WERI-Rb-1 (cell line): Measurements from ENCODE around the gene TBX2.
A peak's percentile ranks its signal among the peaks of the same experiment; 100 is the strongest.

Experiments
- DNase-seq: peaks from one replicate; pipeline ENCODE4 v3.0.0-alpha.2; 2020
- H3K27ac ChIP-seq: fragments of 250-450 bp; sonication (Bioruptor Pico); 2 replicates; pipeline ENCODE4 v1.5.1; 2020; ENCODE audit warnings: mild to moderate bottlenecking, moderate library complexity
- H3K27me3 ChIP-seq: fragments of 250-450 bp; sonication (Bioruptor Pico); 2 replicates; pipeline ENCODE4 v1.5.1; 2021; ENCODE audit warnings: mild to moderate bottlenecking, low read depth, moderate library complexity; ENCODE audit not compliant: insufficient read depth, severe bottlenecking
- H3K36me3 ChIP-seq: fragments of 250-450 bp; sonication (Bioruptor Pico); 2 replicates; pipeline ENCODE4 v1.5.1; 2020; ENCODE audit warnings: mild to moderate bottlenecking, moderate library complexity
- H3K4me3 ChIP-seq: 2 replicates; pipeline ENCODE4 v1.5.1; 2011; ENCODE audit warnings: low read depth, mild to moderate bottlenecking, control low read depth, low read length
- H3K9me3 ChIP-seq: fragments of 250-450 bp; sonication (Bioruptor Pico); 2 replicates; pipeline ENCODE4 v1.5.1; 2021; ENCODE audit warnings: mild to moderate bottlenecking, moderate library complexity; ENCODE audit not compliant: severe bottlenecking
- TF ChIP-seq, protein P1 (sequence below): IDR thresholded peaks from 2 replicates; pipeline ENCODE4 v1.5.1; 2011; ENCODE audit warnings: low read depth, mild to moderate bottlenecking, control low read depth, inconsistent platforms, low read length

TBX2 gene

DNA sequence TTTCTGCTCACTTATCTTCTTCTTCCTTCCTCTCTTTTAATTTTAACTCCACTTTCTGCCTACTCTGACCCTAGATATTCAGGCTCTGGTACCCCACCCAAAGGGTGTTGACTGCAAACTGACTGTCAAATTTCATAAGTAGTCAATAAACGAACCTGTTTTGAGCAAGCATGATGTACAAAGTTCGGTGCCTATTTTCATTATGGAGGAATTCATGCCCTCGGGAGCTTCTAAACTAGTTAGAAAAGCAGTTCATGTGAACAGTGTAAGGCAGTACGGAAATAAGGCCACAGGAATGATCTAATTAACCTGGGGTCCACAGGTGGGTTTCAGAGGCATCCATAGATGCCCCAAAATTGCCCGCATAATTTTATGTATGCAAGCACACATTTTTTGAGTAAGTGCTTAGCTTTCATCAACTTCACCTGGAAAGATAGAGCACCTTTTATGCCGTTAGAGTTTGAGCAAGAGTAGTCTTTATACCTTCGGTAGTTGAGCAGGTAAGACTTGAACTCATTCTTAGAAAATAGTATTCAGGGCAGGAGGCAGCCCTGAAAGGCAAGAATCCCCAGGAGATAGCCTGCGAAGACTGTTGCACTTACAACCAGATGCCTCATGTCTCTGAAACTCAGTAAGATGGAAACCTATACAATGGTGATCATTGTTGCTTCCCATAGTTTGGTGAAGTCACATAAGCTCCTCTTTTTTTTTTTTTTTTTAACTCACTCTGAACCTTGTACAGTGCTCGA is 36.6 kb upstream of the TBX2 start:
- Histone ChIP-seq H3K27me3 (no peaks in the 10 kb centered on the region), H3K4me3 (no peak overlapping the region), H3K36me3 (no peaks in the 10 kb centered on the region), H3K9me3 (no peaks in the 10 kb centered on the region), H3K27ac (no peak overlapping the region)
- TF ChIP-seq, protein P1, sequence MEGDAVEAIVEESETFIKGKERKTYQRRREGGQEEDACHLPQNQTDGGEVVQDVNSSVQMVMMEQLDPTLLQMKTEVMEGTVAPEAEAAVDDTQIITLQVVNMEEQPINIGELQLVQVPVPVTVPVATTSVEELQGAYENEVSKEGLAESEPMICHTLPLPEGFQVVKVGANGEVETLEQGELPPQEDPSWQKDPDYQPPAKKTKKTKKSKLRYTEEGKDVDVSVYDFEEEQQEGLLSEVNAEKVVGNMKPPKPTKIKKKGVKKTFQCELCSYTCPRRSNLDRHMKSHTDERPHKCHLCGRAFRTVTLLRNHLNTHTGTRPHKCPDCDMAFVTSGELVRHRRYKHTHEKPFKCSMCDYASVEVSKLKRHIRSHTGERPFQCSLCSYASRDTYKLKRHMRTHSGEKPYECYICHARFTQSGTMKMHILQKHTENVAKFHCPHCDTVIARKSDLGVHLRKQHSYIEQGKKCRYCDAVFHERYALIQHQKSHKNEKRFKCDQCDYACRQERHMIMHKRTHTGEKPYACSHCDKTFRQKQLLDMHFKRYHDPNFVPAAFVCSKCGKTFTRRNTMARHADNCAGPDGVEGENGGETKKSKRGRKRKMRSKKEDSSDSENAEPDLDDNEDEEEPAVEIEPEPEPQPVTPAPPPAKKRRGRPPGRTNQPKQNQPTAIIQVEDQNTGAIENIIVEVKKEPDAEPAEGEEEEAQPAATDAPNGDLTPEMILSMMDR: no peak
- DNase-seq: no peak

DNA sequence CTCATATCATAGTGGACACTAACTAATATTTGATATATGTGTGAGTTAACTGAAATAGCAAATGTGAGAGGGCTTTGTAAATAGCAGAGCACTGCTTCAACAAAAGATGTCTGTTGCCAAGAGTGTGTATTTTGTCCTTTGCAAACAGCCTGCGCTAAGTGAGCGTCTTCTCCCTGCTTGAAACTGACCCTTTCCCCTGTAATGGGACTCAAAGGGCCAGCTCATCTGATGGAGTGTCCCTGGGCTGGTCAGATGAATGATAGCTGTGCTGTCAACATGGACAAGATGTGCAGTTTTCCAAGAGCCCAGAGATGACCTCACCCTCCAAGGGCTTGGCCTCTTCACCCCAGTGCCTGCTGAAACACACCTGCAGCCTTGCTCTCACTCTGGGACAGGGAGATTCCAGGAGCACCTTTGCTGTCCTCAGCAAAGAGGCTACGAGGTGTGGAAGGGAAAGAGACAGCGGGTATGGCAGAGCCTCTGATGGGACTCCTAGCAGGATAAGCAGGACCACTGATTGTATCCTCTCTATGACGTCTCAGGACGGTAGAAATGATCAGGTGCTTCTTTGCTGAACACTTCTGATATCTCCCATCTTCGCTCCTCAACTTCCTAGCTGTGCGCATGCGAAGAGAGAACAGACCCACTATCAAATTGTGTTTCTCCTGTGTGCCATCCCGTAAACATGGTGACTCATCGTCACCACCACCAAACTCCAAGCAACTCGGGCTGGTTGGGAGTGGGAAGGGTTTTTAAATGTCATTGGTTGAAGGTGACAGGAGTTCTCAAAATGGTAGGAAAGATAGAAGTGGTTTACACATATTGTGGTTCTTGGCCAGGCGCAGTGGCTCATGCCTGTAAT is 35.8 kb upstream of the TBX2 start:
- no peak overlapping the region for H3K27ac ChIP-seq
- H3K9me3 ChIP-seq: no peaks in the 10 kb centered on the region
- H3K27me3 ChIP-seq: no peaks in the 10 kb centered on the region
- no peak for DNase-seq
- no peak overlapping the region for H3K4me3 ChIP-seq
- no peaks in the 10 kb centered on the region for H3K36me3 ChIP-seq
- TF ChIP-seq, protein P1: no peak

DNA sequence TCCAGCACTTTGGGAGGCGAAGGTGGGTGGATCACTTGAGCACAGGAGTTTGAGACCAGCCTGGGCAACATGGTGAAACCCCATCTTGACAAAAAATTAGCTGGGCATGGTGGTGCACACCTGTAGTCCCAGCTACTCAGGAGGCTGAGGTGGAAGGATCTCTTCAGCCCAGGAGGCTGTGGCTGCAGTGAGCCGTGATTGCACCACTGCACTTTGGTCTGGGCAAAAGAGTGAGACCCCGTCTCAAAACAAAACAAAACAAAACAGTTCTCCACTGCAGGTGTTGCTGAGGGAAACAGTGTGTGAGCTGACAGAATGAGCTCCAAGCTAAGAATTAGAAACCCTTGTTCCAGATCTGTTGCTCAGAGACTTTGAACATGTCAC is 35.2 kb upstream of the TBX2 start:
- TF ChIP-seq, protein P1: no peak
- Histone ChIP-seq H3K36me3 (no peaks in the 10 kb centered on the region), H3K27ac (no peak overlapping the region), H3K4me3 (no peak overlapping the region), H3K27me3 (no peaks in the 10 kb centered on the region), H3K9me3 (no peaks in the 10 kb centered on the region)
- no peak for DNase-seq

DNA sequence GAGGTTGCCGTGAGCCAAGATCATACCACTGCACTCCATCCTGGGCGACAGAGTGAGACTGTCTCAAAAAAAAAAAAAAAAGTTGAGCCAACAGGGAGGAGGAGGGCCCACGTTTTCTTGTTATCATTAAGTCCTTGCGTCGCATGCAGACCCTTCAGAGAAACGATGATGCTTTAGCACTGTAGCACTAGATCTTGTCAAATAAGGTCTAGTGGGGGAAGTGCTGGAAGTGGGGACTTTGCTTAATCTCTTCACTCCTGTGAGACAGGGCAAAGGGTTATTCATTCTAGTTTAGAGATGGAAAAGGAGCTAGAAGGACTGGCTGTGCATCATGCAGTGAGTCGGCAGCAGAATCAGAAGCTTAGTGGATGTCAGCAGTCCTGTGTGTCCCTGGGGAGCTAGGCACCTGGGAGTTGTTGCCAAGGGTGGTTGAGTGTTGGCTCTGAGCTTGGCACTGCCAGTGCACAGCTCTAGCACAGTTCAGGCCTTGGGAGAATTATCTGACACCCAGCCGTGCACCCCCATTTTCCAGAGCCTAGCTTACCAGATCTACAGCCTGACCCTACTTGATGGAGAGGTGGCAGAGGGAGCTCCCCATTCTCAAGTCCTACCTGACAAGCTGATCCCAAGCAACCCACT is 33.4 kb upstream of the TBX2 start:
- H3K4me3 ChIP-seq: peak overlapping the region; percentile 35
- H3K27ac ChIP-seq: peak overlapping the region; percentile 83
- no peaks in the 10 kb centered on the region for H3K9me3 ChIP-seq
- no peaks in the 10 kb centered on the region for H3K27me3 ChIP-seq
- H3K36me3 ChIP-seq: no peaks in the 10 kb centered on the region
- TF ChIP-seq, protein P1: no peak
- DNase-seq: no peak

DNA sequence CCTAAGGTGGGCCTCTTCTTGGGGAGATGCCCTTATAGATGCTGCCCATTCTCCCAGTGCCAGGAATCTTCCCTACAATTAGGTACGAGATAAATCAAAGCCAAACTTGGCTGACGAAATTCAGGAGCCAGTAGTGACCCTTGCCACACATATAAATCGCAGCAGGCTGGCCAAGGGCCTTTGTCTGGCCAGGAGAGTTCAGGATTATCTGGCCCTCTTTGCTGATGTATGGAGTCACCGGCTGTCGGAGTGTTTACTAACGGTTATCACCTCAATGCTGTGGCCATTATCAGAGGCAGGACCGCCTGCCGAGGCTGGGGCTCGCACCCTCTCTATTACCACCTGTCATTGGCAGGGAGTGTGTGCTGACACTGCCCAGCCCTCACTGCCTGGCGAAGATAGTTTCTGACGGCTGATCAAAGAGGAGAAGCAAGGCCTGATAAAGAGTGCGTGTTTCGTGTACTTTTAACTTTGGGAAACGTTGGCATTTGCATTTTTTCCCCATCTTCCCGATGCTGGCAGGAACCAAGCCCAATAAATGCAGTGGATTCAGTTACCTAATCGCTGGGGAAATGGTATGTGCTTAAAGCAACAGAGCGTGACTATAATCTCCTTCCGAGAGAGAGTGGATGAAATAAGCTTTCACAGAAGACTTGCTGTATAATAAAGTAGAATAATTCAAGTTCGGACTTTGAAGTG is 32.8 kb upstream of the TBX2 start:
- H3K27ac ChIP-seq: peak overlapping the region; percentile 83
- TF ChIP-seq, protein P1: no peak
- H3K9me3 ChIP-seq: no peaks in the 10 kb centered on the region
- H3K27me3 ChIP-seq: no peaks in the 10 kb centered on the region
- H3K36me3 ChIP-seq: no peaks in the 10 kb centered on the region
- H3K4me3 ChIP-seq: peak overlapping the region; percentile 35
- DNase-seq: peak; percentile 91
